ENCODE data around the gene IL1A.

Gene IL1A

GRCh38 chr2:112772322-112772721, 12.0 kb downstream of the IL1A start:
- H3K9ac ChIP-seq (ENCODE audit: low read length), result no peak overlapping the region
- H3K79me2 ChIP-seq (ENCODE audit: insufficient read depth, low read length), result no peaks in the 10 kb centered on the region
- H3K4me2 ChIP-seq (ENCODE audit: low read length), result no peak overlapping the region
- H3K4me1 ChIP-seq (ENCODE audit: insufficient read depth, low read length, severe bottlenecking), result no peaks in the 10 kb centered on the region
- H3K4me3 ChIP-seq (ENCODE audit: low read depth, low read length, poor library complexity, severe bottlenecking), result no peak overlapping the region
- no peak overlapping the region for H3K27ac ChIP-seq (ENCODE audit: low read depth, low read length, poor library complexity, severe bottlenecking)
- no peaks in the 10 kb centered on the region for H3K9me2 ChIP-seq (ENCODE audit: low read depth, low read length)
- H3F3A ChIP-seq (ENCODE audit: insufficient read depth, low read length), result no peaks in the 10 kb centered on the region
- no peaks in the 10 kb centered on the region for H4K20me1 ChIP-seq (ENCODE audit: insufficient read depth, low read length)
- no peaks in the 10 kb centered on the region for H3K9me3 ChIP-seq (ENCODE audit: low read length)
- H2AFZ ChIP-seq (ENCODE audit: low read length), result no peak overlapping the region
- TF ChIP-seq CTCF (IDR thresholded peaks at IDR 0.05; ENCODE audit: low read length), result no peak
- TF ChIP-seq EZH2 (IDR thresholded peaks at IDR 0.05; ENCODE audit: borderline replicate concordance, low read length), result no peak
- H3K27me3 ChIP-seq (ENCODE audit: insufficient read depth, low read length), result no peaks in the 10 kb centered on the region; the same call in 1 of the 2 replicates
- H3K36me3 ChIP-seq (ENCODE audit: insufficient read depth, low read length), result no peaks in the 10 kb centered on the region

GRCh38 chr2:112768432-112768831, 15.9 kb downstream of the IL1A start:
- Histone ChIP-seq H3K36me3 (ENCODE audit: insufficient read depth, low read length) (no peaks in the 10 kb centered on the region), H4K20me1 (ENCODE audit: insufficient read depth, low read length) (no peaks in the 10 kb centered on the region), H2AFZ (ENCODE audit: low read length) (no peak overlapping the region), H3K4me2 (ENCODE audit: low read length) (no peak overlapping the region), H3K27ac (ENCODE audit: low read depth, low read length, poor library complexity, severe bottlenecking) (no peak overlapping the region), H3F3A (ENCODE audit: insufficient read depth, low read length) (no peaks in the 10 kb centered on the region), H3K4me3 (ENCODE audit: low read depth, low read length, poor library complexity, severe bottlenecking) (no peak overlapping the region), H3K9me2 (ENCODE audit: low read depth, low read length) (no peaks in the 10 kb centered on the region), H3K9ac (ENCODE audit: low read length) (no peak overlapping the region), H3K4me1 (ENCODE audit: insufficient read depth, low read length, severe bottlenecking) (peaks cover 12% of the 10 kb centered on the region), H3K9me3 (ENCODE audit: low read length) (no peaks in the 10 kb centered on the region), H3K27me3 (ENCODE audit: insufficient read depth, low read length) (no peaks in the 10 kb centered on the region), H3K79me2 (ENCODE audit: insufficient read depth, low read length) (peaks cover 8% of the 10 kb centered on the region)
- no peak for TF ChIP-seq EZH2 (IDR thresholded peaks at IDR 0.05; ENCODE audit: borderline replicate concordance, low read length)
- no peak for TF ChIP-seq CTCF (IDR thresholded peaks at IDR 0.05; ENCODE audit: low read length)

DNA sequence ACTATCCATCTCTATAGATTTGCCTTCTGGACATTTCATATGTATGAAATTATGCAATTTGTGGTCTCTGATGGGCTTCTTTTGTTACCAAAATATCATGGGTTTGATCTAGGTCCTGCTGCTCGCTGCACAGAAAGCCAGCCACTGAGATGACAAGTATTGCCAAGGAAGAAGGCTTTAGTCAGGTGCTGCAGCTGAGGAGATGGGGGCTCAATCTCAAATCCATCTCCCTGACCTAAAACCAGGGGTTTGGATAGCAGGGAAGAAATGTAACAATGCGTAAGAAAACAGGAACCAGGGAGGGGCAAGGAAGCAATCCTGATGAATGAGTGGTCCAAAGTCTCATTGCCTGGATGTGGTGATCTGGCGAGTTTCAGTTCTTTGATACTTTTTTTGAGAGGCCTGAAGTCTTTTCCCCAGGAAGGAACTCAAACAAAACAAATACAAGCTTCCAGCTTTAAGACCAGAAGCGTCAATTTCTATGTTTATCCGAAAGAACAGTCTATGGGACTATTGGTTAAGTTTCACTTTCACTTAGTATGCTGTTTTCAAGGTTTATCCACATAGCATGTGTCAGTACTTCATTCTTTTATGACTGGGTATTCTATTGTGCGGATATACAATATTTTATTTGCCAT, 16.5 kb downstream of the IL1A start:
- H3K9ac ChIP-seq (ENCODE audit: low read length), result no peak overlapping the region
- no peak for TF ChIP-seq CTCF (IDR thresholded peaks at IDR 0.05; ENCODE audit: low read length)
- H3K4me3 ChIP-seq (ENCODE audit: low read depth, low read length, poor library complexity, severe bottlenecking), result no peak overlapping the region
- H3K27me3 ChIP-seq (ENCODE audit: insufficient read depth, low read length), result no peaks in the 10 kb centered on the region
- H2AFZ ChIP-seq (ENCODE audit: low read length), result no peak overlapping the region
- H3K4me1 ChIP-seq (ENCODE audit: insufficient read depth, low read length, severe bottlenecking), result peaks cover 18% of the 10 kb centered on the region
- no peaks in the 10 kb centered on the region for H3K9me3 ChIP-seq (ENCODE audit: low read length)
- peaks cover 14% of the 10 kb centered on the region for H3K79me2 ChIP-seq (ENCODE audit: insufficient read depth, low read length)
- H3K27ac ChIP-seq (ENCODE audit: low read depth, low read length, poor library complexity, severe bottlenecking), result no peak overlapping the region
- H3K4me2 ChIP-seq (ENCODE audit: low read length), result no peak overlapping the region
- H3K9me2 ChIP-seq (ENCODE audit: low read depth, low read length), result no peaks in the 10 kb centered on the region
- no peaks in the 10 kb centered on the region for H3F3A ChIP-seq (ENCODE audit: insufficient read depth, low read length)
- no peaks in the 10 kb centered on the region for H3K36me3 ChIP-seq (ENCODE audit: insufficient read depth, low read length)
- no peaks in the 10 kb centered on the region for H4K20me1 ChIP-seq (ENCODE audit: insufficient read depth, low read length)

All from OCI-LY1 (cell line).